Smooth muscle cell (in vitro differentiated cells): ENCODE results near the gene PCCA. TPM values are rescaled to one million over a fixed set of nuclear protein-coding genes. Genes with fewer than 3 reads are reported as not detected.

ENCODE experiments used
- DNase-seq: peaks from one replicate; lab custom pipeline; 2025; ENCODE audit not compliant: unreplicated experiment; lab: John Stamatoyannopoulos, UW
- H2AFZ ChIP-seq: fragments of 200-600 bp; sonication (generic); 2 replicates; pipeline ENCODE4 v1.6.0; 2016; ENCODE audit warnings: antibody characterized with exemption, low read depth, mild to moderate bottlenecking
- H3F3A ChIP-seq: fragments of 200-600 bp; sonication (generic); 2 replicates; pipeline ENCODE4 v1.6.0; 2017; ENCODE audit warnings: antibody characterized with exemption, low read depth
- H3K27ac ChIP-seq: fragments of 200-600 bp; sonication (generic); 2 replicates; pipeline ENCODE4 v1.5.1; 2016; ENCODE audit warnings: low read depth, mild to moderate bottlenecking
- H3K27me3 ChIP-seq: fragments of 200-600 bp; sonication (generic); 2 replicates; pipeline ENCODE4 v1.6.1; 2016; ENCODE audit warnings: low read depth, mild to moderate bottlenecking
- H3K36me3 ChIP-seq: fragments of 200-600 bp; sonication (generic); 2 replicates; pipeline ENCODE4 v1.5.1; 2016; ENCODE audit warnings: low read depth
- H3K4me1 ChIP-seq: fragments of 200-600 bp; sonication (generic); 2 replicates; pipeline ENCODE4 v1.5.1; 2016; ENCODE audit warnings: low read depth
- H3K4me2 ChIP-seq: fragments of 200-600 bp; sonication (generic); 2 replicates; pipeline ENCODE4 v1.6.0; 2016; ENCODE audit warnings: mild to moderate bottlenecking
- H3K4me3 ChIP-seq: fragments of 200-600 bp; sonication (generic); 2 replicates; pipeline ENCODE4 v1.5.1; 2016; ENCODE audit warnings: mild to moderate bottlenecking
- H3K79me2 ChIP-seq: fragments of 200-600 bp; sonication (generic); 2 replicates; pipeline ENCODE4 v1.6.0; 2016; ENCODE audit warnings: low read depth, mild to moderate bottlenecking
- H3K9ac ChIP-seq: fragments of 200-600 bp; sonication (generic); 2 replicates; pipeline ENCODE4 v1.6.0; 2016; ENCODE audit warnings: low read depth
- H3K9me3 ChIP-seq: fragments of 200-600 bp; sonication (generic); replicated peaks from 2 replicates; pipeline ENCODE4 v1.5.1; 2016; ENCODE audit warnings: low read depth
- H4K20me1 ChIP-seq: fragments of 200-600 bp; sonication (generic); 2 replicates; pipeline ENCODE4 v1.6.0; 2016; ENCODE audit warnings: low read depth
- WGBS: methylation state at CpG from one replicate; pipeline ENCODE4 v1.1.7; 2016; ENCODE audit warnings: low lambda C conversion rate; 5-methylcytosine and 5-hydroxymethylcytosine counted together
- polyA plus RNA-seq: library from polyadenylated mRNA; unstranded; fragments of >200 nt; fragmentation: Nextera tagmentation; extraction: Ambion mirVana; gene quantifications from 2 replicates; pipeline ENCODE4 v1.2.1, GENCODE V29; 2016
- total RNA-seq: library from RNA; depleted of rRNA; stranded (reverse); fragments of >200 nt; gene quantifications from 2 replicates; pipeline ENCODE4 v1.2.3, GENCODE V29; 2014
- TF ChIP-seq, protein P1 (sequence below): fragments of 200-600 bp; sonication (generic); IDR thresholded peaks from 2 replicates; pipeline ENCODE4 v1.5.1; 2017; ENCODE audit warnings: borderline replicate concordance, mild to moderate bottlenecking, antibody characterized with exemption; ENCODE audit not compliant: insufficient read depth, poor library complexity, severe bottlenecking

PCCA gene
- total and polyA plus RNA-seq, 2 experiments from 2014 or later: 19.6 to 24.7 TPM

DNA sequence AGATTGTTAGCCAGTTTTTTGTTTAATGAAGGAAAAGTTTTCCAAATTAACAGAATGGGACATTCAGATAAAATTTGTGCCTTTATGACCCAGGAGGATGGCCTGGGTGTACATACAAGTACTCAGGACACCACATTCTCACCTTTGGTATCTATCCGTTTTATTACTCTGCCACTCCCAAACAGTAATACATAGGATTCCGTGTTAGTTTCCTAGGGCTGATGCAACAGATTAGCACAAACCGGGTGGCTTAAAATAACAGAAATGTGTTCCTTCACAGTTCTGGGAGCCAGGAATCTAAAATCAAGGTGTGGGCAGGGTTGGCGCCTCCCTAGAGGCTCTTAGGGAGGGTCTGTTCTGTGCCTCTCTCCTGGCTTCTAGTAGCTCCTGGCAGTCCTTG, 369.8 kb downstream of the PCCA start:
- H3K4me2 ChIP-seq: no peak overlapping the region
- H3K4me3 ChIP-seq: no peak overlapping the region
- H2AFZ ChIP-seq: no peak overlapping the region
- 86% methylated on average over 4 of the region's 4 CpGs for WGBS
- TF ChIP-seq, protein P1, sequence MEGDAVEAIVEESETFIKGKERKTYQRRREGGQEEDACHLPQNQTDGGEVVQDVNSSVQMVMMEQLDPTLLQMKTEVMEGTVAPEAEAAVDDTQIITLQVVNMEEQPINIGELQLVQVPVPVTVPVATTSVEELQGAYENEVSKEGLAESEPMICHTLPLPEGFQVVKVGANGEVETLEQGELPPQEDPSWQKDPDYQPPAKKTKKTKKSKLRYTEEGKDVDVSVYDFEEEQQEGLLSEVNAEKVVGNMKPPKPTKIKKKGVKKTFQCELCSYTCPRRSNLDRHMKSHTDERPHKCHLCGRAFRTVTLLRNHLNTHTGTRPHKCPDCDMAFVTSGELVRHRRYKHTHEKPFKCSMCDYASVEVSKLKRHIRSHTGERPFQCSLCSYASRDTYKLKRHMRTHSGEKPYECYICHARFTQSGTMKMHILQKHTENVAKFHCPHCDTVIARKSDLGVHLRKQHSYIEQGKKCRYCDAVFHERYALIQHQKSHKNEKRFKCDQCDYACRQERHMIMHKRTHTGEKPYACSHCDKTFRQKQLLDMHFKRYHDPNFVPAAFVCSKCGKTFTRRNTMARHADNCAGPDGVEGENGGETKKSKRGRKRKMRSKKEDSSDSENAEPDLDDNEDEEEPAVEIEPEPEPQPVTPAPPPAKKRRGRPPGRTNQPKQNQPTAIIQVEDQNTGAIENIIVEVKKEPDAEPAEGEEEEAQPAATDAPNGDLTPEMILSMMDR: no peak
- no peaks in the 10 kb centered on the region for H3F3A ChIP-seq
- H3K9me3 ChIP-seq: no peaks in the 10 kb centered on the region
- no peak overlapping the region for H3K27ac ChIP-seq
- DNase-seq: no peak
- H3K9ac ChIP-seq: no peak overlapping the region
- H3K4me1 ChIP-seq: peaks cover 15% of the 10 kb centered on the region
- no peaks in the 10 kb centered on the region for H4K20me1 ChIP-seq
- no peaks in the 10 kb centered on the region for H3K79me2 ChIP-seq
- no peaks in the 10 kb centered on the region for H3K36me3 ChIP-seq
- H3K27me3 ChIP-seq: no peaks in the 10 kb centered on the region

DNA sequence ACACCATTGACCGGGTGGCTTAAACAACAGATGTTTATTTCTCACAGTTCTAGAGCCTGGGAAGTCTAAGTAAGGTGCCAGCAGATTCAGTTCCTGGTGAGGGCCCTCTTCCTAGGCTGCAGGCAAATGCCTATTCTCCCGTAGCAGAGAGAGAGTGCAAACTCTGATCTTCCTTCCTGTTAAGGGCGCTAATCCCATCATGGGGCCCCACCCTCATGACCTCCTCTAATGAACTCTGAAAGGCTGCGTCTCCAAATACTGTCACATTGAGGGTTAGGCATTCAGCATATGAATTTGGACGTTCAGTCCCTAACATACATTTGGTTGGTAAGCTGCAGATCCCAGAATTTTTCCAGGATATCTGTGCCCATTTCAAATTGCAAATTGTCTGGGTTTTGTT, 370.9 kb downstream of the PCCA start:
- no peak overlapping the region for H3K27ac ChIP-seq
- H3F3A ChIP-seq: no peaks in the 10 kb centered on the region
- no peaks in the 10 kb centered on the region for H3K27me3 ChIP-seq
- no peak overlapping the region for H3K4me3 ChIP-seq
- no peak for DNase-seq
- H3K9me3 ChIP-seq: no peaks in the 10 kb centered on the region
- no peak overlapping the region for H2AFZ ChIP-seq
- TF ChIP-seq, protein P1: no peak
- peaks cover 15% of the 10 kb centered on the region for H3K4me1 ChIP-seq
- no peaks in the 10 kb centered on the region for H4K20me1 ChIP-seq
- H3K9ac ChIP-seq: no peak overlapping the region
- H3K79me2 ChIP-seq: no peaks in the 10 kb centered on the region
- H3K36me3 ChIP-seq: no peaks in the 10 kb centered on the region
- no peak overlapping the region for H3K4me2 ChIP-seq
- whole genome bisulfite sequencing: 94% methylated on average over 5 of the region's 5 CpGs

DNA sequence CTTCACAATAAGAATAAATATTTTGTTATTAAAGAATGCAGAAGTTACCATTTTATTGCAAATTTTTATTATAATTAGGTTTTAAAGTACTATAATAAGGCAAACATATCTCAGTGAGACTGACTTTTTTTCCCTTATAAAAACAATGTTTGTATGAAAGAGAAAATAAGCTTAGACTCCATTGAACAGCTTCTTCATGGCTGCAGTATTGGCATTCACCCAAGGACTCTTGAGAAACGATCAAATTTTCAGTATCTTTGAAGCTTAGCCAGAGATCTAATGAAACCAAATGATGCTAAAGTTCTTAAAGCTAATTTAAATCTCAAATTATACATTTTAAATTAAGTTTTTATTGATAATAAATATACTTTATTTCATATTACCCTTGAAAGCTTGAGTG, 371.4 kb downstream of the PCCA start:
- H3F3A ChIP-seq: no peaks in the 10 kb centered on the region
- no peak overlapping the region for H3K9ac ChIP-seq
- peaks cover 15% of the 10 kb centered on the region for H3K4me1 ChIP-seq
- TF ChIP-seq, protein P1: no peak
- H3K27me3 ChIP-seq: no peaks in the 10 kb centered on the region
- no peaks in the 10 kb centered on the region for H3K9me3 ChIP-seq
- no peak overlapping the region for H3K4me2 ChIP-seq
- H3K36me3 ChIP-seq: no peaks in the 10 kb centered on the region
- no peaks in the 10 kb centered on the region for H3K79me2 ChIP-seq
- H3K4me3 ChIP-seq: no peak overlapping the region
- no peak overlapping the region for H2AFZ ChIP-seq
- 88% methylated on average over 1 of the region's 1 CpG for WGBS
- H3K27ac ChIP-seq: no peak overlapping the region
- H4K20me1 ChIP-seq: no peaks in the 10 kb centered on the region
- DNase-seq: no peak

DNA sequence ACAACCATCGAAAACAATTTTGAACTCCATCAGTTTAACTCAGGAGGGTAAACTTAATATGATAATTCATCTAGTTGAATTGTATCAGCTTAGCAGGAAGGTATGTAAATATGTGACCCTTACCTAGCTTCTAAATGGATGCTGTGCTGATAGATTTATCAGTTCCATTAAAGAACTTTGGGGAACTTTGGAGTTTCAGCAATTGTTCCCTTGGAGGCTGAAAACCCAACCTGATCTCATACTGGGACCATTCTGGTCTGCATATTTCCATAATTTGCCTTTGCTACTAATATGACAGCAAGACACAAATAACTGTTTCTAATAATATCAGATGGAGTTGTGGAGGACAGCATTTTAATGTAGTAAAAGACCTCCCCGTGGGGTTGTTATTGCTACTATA, 371.9 kb downstream of the PCCA start:
- peaks cover 15% of the 10 kb centered on the region for H3K4me1 ChIP-seq
- no peaks in the 10 kb centered on the region for H3K36me3 ChIP-seq
- no peaks in the 10 kb centered on the region for H4K20me1 ChIP-seq
- TF ChIP-seq, protein P1: no peak
- no peaks in the 10 kb centered on the region for H3K79me2 ChIP-seq
- no peak for DNase-seq
- no peak overlapping the region for H3K4me2 ChIP-seq
- H3K9me3 ChIP-seq: no peaks in the 10 kb centered on the region
- no peaks in the 10 kb centered on the region for H3K27me3 ChIP-seq
- 96% methylated on average over 2 of the region's 2 CpGs for WGBS
- H3K4me3 ChIP-seq: no peak overlapping the region
- no peak overlapping the region for H3K27ac ChIP-seq
- H2AFZ ChIP-seq: no peak overlapping the region
- no peak overlapping the region for H3K9ac ChIP-seq
- no peaks in the 10 kb centered on the region for H3F3A ChIP-seq
